Measurements from ENCODE around the gene ZNF641.
A peak's percentile ranks its signal among the peaks of the same experiment; 100 is the strongest.

Gene ZNF641

DNA sequence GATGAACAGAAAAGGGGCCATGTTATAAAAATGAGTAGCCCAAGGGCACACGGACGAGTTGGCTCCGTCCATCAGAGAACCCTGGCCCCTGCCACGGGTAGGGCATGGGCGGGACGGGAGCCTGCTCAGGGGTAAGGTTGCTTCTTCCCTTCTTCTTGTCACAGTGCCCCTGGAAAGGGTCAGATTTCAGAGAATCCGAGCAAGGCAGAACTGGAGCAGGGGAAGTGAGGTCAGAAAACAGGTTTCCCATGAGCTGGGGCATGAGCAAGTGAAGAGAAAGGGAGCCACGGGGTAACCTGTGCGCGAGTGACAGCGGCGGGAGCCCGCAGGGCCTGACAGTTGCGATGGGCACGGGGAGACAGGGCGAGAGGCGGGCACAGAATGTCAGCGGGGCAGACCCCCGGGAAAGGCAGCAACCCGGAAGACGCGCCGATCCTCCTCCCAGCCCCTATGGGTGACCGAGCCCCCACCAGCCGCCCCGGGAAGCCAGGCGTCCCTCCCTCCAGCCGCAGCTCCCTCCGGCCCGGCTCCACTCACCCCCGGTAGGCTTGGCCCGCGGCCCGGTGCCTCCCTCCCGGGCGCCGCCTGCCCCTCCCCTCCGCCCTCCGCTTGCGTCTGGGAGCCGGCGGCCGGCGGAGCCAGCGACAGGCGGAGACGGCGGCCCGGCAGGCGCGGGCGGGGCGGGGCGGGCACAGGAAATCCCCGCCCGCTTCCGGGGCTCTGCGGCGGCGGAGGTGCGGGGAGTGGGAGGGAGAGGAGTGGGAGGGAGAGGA lies at the start of gene ZNF641:
TSS of gene ZNF641 (minus strand) at position 671 of the 773 bp plus-strand sequence. CDS start 2,829 bp downstream, outside the sequence.
- peak; percentile 81 for DNase-seq

DNA sequence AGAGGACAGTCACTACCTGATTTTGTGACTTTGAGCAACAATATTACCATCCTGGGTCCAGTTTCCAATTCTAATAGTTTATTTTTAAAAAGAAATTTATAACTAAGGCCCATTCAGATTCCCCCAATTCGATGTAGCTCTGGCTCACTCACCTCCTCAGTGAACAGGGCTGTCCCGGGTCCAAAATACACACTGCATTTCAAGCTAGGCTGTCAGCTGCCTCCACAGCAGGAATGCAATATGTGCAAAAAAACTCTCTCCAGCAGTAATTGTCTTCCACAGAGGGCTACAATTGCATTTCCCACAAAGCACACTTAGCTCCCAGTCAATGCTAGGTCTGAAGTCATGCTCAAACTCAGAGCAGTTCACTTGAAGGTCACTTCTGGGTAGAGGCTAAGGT lies 39.3 kb upstream of the ZNF641 start:
- DNase-seq = no peak

GRCh38 chr12:48389409-48389808 lies 38.7 kb upstream of the ZNF641 start:
- DNase-seq = no peak

DNA sequence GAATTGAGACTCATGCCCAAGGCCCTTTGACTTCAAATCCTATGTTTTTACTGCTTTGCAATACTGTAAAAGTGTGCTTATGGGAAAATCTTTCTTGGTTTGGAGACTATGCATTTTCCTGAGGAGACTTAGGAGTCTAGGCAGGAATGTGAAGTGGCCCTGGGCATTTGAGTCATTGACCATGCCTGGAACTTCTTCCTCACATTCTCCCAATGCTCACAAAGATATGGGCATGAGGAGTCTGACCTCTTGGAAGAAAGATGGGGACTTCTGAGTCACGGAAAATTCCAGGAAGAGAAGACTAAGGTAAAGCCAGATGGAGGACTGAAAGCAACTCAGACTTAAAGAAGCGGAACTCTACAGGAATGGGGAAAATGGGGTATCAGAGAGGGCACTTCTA lies 38.2 kb upstream of the ZNF641 start:
- no peak for DNase-seq

DNA sequence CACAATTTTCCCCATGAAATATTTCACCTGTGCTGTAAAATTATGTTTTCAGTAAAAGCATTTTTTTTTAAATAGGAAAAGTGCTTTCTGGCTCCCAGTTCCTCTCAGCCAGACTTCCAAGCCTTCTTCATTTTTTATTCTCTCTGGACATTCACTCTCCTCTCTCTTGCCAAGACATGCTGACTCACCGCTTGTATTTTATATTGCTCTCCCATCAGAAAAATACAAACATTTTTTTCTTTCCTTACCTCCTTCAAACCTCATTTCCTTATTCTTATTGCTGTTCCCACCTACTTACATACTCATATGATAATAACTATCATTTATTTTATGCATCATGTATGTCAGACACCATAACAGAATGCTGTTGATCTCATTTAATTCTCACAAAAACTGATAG lies 37.7 kb upstream of the ZNF641 start:
- DNase-seq = no peak

DNA sequence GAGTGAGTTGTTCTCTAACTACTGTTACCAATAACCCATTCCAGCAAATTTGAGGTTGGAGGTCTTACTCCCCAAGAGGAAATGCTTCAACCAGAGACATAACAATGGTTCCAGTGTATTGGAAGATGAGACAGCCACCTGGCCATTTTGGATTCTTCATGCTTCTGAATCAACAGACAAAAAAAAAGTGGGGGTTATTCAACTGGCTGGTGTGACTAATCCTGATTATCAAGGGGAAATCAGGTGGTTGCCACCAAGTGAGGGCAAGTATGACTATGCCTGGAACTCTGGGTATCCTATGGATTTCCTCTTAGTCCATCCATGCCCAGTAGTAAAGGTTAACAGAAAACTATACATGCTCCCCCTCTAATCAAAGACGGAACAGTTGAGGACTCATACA lies 29.9 kb upstream of the ZNF641 start:
- no peak for DNase-seq

GRCh38 chr12:48379794-48380193 lies 29.1 kb upstream of the ZNF641 start:
- no peak for DNase-seq

DNA sequence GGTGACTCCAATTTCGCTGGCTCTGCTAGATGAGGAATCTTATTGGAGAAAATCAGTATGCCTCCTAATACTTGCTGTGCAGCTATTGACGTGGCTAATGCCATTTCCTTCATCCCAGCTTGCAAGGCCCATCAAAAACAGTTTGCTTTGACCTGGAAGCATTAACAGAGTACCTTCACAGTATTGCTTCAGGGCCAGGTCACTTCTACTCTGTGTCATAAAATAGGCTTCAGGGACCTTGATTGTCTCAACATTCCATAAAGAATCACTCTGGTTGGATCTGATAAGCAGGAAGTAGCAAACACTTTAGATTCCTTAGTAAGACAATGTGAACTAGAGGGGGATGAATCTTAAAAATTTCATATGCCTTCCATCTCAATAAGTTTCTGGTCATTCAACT lies 26.9 kb upstream of the ZNF641 start:
- no peak for DNase-seq

- no peak for DNase-seq
Measured at GRCh38 chr12:48374164-48374563, 23.4 kb upstream of the ZNF641 start.

DNA sequence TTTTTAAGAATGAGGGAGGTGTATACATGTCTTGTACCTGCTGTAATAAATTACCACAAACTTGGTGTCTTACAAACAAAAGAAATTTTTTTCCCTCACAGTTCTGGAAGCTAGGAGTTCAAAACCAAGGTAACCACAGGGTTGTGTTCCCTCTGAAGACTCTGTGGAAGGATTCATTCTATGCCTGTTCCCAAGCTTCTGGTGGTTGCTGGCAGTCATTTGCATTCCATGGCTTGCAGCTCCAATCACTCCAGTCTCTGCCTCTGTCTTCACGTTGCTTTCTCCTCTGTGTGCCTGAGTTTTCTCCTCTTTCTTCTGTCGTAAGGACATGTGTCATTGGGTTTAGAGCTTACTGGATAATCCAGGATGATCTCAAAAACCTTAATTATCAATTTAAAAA lies 15.4 kb upstream of the ZNF641 start:
- no peak for DNase-seq

DNA sequence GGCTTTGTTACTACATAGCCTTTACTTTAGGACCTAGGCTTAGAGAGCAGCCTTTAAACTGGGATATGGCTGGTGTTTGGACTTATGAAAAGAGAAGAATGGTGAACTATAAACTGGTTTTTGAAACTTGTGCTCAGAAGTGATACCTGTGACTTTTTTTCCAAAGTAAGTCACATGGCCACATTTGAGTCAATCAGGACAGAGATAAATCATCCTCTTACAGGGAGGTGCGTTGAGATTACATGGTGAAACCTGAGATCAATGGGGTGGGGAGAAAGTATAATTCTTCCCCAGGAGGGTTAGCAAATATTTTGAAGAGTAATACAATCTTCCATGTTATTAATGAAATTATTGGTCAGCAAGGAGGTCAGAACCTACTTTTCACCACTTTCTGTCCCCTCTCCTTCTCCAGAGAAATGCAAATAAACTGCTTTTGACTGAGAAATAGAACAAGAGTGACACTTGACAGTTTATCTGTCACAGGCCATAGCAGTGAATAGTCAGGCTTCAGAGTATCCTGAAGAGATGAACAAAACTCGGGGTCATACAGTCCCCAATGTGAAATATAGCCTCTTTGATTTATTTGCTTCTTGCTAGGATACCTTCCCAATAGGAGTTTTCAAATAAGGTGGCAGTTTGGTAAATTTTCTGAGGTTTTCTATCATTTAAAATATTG lies 11.1 kb upstream of the ZNF641 start:
- DNase-seq = no peak

- DNase-seq = no peak
Measured at GRCh38 chr12:48358937-48359513, 8.3 kb upstream of the ZNF641 start.

GRCh38 chr12:48356041-48356768 lies 5.5 kb upstream of the ZNF641 start:
- no peak for DNase-seq

- no peak for DNase-seq
Measured at GRCh38 chr12:48352157-48352760, 1.5 kb upstream of the ZNF641 start.

- peak; percentile 75 for DNase-seq
Measured at GRCh38 chr12:48351022-48351708, 446 bp upstream of the ZNF641 start.

DNA sequence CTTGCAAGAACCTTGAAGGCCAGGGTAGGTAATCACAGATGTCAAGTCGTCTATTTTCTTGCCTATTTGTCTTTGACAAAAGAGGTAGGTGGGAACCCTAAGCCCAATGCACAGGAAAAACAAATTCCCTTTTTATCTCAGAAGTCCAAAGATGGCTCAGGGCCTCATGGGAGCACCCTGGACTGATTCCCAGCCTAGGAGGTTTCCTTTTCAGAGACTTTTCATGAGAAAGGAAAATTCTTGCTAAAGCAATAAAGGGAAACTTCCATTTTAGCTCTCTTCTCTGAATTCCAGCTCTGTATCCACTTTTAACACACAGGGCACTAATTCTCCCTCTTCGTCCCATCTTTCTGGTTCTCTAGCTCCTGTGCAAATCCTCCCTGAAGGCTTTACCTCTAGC lies 1.2 kb downstream of the ZNF641 start:
- no peak for DNase-seq

- no peak for DNase-seq
Measured at GRCh38 chr12:48342980-48343379, 7.7 kb downstream of the ZNF641 start.

- no peak for DNase-seq
Measured at GRCh38 chr12:48340943-48341342, 9.8 kb downstream of the ZNF641 start.

- DNase-seq = no peak
Measured at GRCh38 chr12:48339442-48340117, 11.1 kb downstream of the ZNF641 start.

DNA sequence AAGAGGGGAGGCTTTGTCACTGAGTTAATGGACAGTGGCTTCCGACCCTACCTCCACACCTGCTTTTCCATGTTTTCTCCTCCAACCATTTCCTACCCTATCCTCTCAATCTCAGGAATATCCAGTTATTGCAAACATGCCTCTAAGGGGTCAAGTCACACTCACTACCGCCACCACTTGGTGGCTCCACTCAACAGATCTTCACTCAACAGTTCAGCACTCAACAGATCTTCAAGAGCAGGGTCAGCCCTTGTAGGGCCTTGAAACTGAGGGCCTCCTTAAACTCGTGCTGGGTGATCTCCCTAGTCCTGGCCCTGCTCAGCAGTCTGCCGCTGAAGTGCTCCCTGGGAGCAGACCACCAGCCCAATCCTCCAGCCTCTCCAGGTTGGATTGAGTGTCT lies 14.2 kb downstream of the ZNF641 start:
- no peak for DNase-seq

- peak; percentile 21 for DNase-seq
Measured at GRCh38 chr12:48336061-48336460, 14.7 kb downstream of the ZNF641 start.

DNA sequence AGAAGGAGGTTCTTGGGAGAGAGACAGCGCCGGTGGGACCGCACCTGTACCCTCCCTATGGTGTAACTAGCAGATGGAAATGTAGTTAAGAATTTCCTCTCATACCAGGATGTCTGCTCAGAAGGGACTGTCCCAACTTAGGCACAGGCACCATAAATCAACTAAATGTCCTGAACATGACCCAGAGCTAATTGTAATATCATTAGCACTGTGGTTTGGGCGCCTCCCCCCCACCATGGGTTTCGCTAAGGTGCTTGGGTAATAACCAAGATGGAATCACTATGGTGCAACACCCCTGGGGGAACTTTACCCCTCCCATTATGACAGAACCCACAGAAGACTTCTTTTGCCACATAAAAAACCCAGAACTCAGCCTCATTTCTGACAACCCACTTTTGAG lies 15.9 kb downstream of the ZNF641 start:
- no peak for DNase-seq
